Neural cell (in vitro differentiated cells): Measurements from ENCODE around the gene SPECC1. TPM values are rescaled to one million over a fixed set of nuclear protein-coding genes. Genes with fewer than 3 reads are reported as not detected.

Experiments
- H2AFZ ChIP-seq: fragments of 200-600, 300-800 bp; sonication (generic), shearing (Covaris generic); 2 replicates; pipeline ENCODE4 v1.6.0; 2014; ENCODE audit warnings: low read depth, mild to moderate bottlenecking, antibody characterized with exemption, low read length, moderate library complexity
- H3F3A ChIP-seq: fragments of 200-600 bp; shearing (Covaris generic); 2 replicates; pipeline ENCODE4 v1.6.1; 2016; ENCODE audit warnings: mild to moderate bottlenecking, moderate library complexity, mixed read lengths, antibody characterized with exemption, low read length; ENCODE audit not compliant: insufficient read depth, poor library complexity, severe bottlenecking
- H3K27ac ChIP-seq: fragments of 200-600, 300-800 bp; sonication (generic), shearing (Covaris generic); 2 replicates; pipeline ENCODE4 v1.5.1; 2014; ENCODE audit warnings: mild to moderate bottlenecking, low read length, moderate library complexity
- H3K27me3 ChIP-seq: fragments of 300-800, 200-600 bp; sonication (generic), shearing (Covaris generic); 2 replicates; pipeline ENCODE4 v1.6.0; 2014; ENCODE audit warnings: mild to moderate bottlenecking, low read depth, low read length, moderate library complexity; ENCODE audit not compliant: insufficient read depth
- H3K36me3 ChIP-seq: fragments of 300-800, 200-600 bp; sonication (generic), shearing (Covaris generic); 2 replicates; pipeline ENCODE4 v1.5.1; 2014; ENCODE audit warnings: mild to moderate bottlenecking, antibody characterized with exemption, low read length, moderate library complexity; ENCODE audit not compliant: insufficient read depth
- H3K4me2 ChIP-seq: fragments of 300-800, 200-600 bp; sonication (generic), shearing (Covaris generic); 2 replicates; pipeline ENCODE4 v1.6.0; 2014; ENCODE audit warnings: mild to moderate bottlenecking, low read length
- H3K4me3 ChIP-seq: fragments of 300-800, 200-600 bp; sonication (generic), shearing (Covaris generic); 2 replicates; pipeline ENCODE4 v1.5.1; 2014; ENCODE audit warnings: mild to moderate bottlenecking, low read length, moderate library complexity
- H3K79me2 ChIP-seq: fragments of 200-600 bp; shearing (Covaris generic); replicated peaks from 2 replicates; pipeline ENCODE4 v1.6.0; 2014; ENCODE audit warnings: mild to moderate bottlenecking, low read length, moderate library complexity; ENCODE audit not compliant: insufficient read depth
- H3K9ac ChIP-seq: fragments of 300-800, 200-600 bp; sonication (generic), shearing (Covaris generic); 2 replicates; pipeline ENCODE4 v1.6.1; 2016; ENCODE audit warnings: mild to moderate bottlenecking, low read length, mixed read lengths
- H3K9me2 ChIP-seq: fragments of 200-600 bp; shearing (Covaris generic); 2 replicates; pipeline ENCODE4 v1.6.1; 2016; ENCODE audit warnings: mild to moderate bottlenecking, low read length, mixed read lengths; ENCODE audit not compliant: insufficient read depth
- H3K9me3 ChIP-seq: fragments of 200-600, 300-800 bp; sonication (generic), shearing (Covaris generic); 2 replicates; pipeline ENCODE4 v1.6.1; 2016; ENCODE audit warnings: mild to moderate bottlenecking, mixed run types, low read length, moderate library complexity, mixed read lengths
- H4K20me1 ChIP-seq: fragments of 200-600 bp; shearing (Covaris generic); 2 replicates; pipeline ENCODE4 v1.6.1; 2016; ENCODE audit warnings: mild to moderate bottlenecking, mixed run types; ENCODE audit not compliant: insufficient read depth
- EP300 ChIP-seq: fragments of 450-650 bp; conservative IDR thresholded peaks from 2 replicates; pipeline ENCODE4 v1.6.1; 2014; ENCODE audit warnings: antibody characterized with exemption, mild to moderate bottlenecking, moderate library complexity; ENCODE audit not compliant: poor library complexity, severe bottlenecking
- EZH2 ChIP-seq: fragments of 200-600, 300-800 bp; shearing (Covaris generic), sonication (generic); IDR thresholded peaks from 2 replicates; pipeline ENCODE4 v1.6.1; 2014; ENCODE audit warnings: antibody characterized with exemption, low read length, borderline replicate concordance, mild to moderate bottlenecking; ENCODE audit not compliant: insufficient read depth, poor library complexity, severe bottlenecking
- MXI1 ChIP-seq: fragments of 450-650 bp; conservative IDR thresholded peaks from 2 replicates; pipeline ENCODE4 v1.6.1; 2014; ENCODE audit warnings: antibody characterized with exemption, mild to moderate bottlenecking; ENCODE audit not compliant: poor library complexity, severe bottlenecking
- POLR2AphosphoS5 ChIP-seq: IDR thresholded peaks from 2 replicates; pipeline ENCODE4 v1.6.1; 2012
- RAD21 ChIP-seq: fragments of 450-650 bp; conservative IDR thresholded peaks from 2 replicates; pipeline ENCODE4 v1.6.1; 2014; ENCODE audit warnings: antibody characterized with exemption, mild to moderate bottlenecking, moderate library complexity
- SMC3 ChIP-seq: fragments of 450-650 bp; conservative IDR thresholded peaks from 2 replicates; pipeline ENCODE4 v1.6.1; 2014; ENCODE audit warnings: antibody characterized with exemption, mild to moderate bottlenecking, moderate library complexity; ENCODE audit not compliant: poor library complexity
- TAF1 ChIP-seq: IDR thresholded peaks from 2 replicates; pipeline ENCODE4 v1.6.1; 2012; ENCODE audit warnings: low read depth
- polyA plus RNA-seq: library from polyadenylated mRNA; depleted of rRNA; stranded (reverse); fragments of >200 nt; gene quantifications from 2 replicates; pipeline ENCODE4 v1.2.3, GENCODE V29; 2014
- TF ChIP-seq, protein P1 (sequence below): fragments of 450-650 bp; IDR thresholded peaks from 2 replicates; pipeline ENCODE4 v1.5.1; 2014; ENCODE audit warnings: antibody characterized with exemption, mild to moderate bottlenecking, moderate library complexity; ENCODE audit not compliant: poor library complexity, severe bottlenecking
- TF ChIP-seq, protein P2 (sequence below): IDR thresholded peaks from 2 replicates; pipeline ENCODE4 v1.6.1; 2012; ENCODE audit warnings: borderline replicate concordance

SPECC1 gene
- polyA plus RNA-seq, 1 donor from 2014 or later, result 8.6 TPM

DNA sequence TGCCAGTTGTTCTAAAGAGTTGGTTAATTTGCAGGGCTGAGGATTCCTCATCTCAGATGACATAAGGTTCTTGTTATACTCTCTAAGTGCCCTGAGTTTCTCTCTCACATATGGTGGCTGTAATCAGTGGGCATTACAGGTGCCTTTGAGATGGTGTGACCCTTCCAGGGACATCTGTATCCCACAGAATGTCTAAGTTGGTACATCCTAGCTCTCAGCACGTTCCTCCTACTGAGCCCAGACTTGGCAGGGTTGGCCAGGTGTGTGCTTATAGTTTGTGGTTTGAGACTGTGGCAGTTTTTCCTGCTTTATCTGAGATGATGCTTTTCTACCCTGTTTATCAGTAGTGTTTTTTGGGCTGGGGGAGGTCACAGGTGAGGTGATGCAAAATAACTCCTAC is 36.3 kb downstream of the SPECC1 start:
- Histone ChIP-seq H3K4me2 (no peak overlapping the region), H3K27me3 (no peaks in the 10 kb centered on the region)

DNA sequence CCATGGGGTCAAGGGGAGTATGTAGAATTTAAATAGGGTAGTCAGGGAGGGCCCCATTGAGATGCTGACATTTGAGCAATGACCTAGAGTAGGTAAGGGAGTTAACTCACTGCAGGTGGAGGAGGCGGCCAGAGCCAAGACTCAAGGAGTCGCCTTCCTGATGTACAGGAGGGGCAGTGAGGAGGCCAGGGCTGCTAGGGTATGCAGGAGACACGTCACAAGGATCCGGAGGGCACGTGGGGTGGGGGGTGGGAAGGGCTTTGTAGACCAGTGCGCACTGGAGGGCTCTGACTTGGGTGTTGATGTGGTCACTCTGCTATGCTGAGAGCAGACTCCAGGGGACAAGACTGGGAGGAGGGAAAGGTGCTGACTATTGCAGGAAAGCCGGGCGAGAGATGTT is 37.5 kb downstream of the SPECC1 start:
- Histone ChIP-seq H3K9me3 (no peaks in the 10 kb centered on the region), H3K9me2 (no peaks in the 10 kb centered on the region), H4K20me1 (no peaks in the 10 kb centered on the region), H3K27ac (no peak overlapping the region), H3K4me3 (no peak overlapping the region), H3F3A (no peaks in the 10 kb centered on the region), H3K79me2 (no peaks in the 10 kb centered on the region), H3K36me3 (no peaks in the 10 kb centered on the region), H3K27me3 (no peaks in the 10 kb centered on the region), H2AFZ (no peak overlapping the region), H3K4me2 (no peak overlapping the region), H3K9ac (no peak overlapping the region)
- no peak for TF ChIP-seq TAF1
- TF ChIP-seq, protein P1, sequence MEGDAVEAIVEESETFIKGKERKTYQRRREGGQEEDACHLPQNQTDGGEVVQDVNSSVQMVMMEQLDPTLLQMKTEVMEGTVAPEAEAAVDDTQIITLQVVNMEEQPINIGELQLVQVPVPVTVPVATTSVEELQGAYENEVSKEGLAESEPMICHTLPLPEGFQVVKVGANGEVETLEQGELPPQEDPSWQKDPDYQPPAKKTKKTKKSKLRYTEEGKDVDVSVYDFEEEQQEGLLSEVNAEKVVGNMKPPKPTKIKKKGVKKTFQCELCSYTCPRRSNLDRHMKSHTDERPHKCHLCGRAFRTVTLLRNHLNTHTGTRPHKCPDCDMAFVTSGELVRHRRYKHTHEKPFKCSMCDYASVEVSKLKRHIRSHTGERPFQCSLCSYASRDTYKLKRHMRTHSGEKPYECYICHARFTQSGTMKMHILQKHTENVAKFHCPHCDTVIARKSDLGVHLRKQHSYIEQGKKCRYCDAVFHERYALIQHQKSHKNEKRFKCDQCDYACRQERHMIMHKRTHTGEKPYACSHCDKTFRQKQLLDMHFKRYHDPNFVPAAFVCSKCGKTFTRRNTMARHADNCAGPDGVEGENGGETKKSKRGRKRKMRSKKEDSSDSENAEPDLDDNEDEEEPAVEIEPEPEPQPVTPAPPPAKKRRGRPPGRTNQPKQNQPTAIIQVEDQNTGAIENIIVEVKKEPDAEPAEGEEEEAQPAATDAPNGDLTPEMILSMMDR, result no peak
- TF ChIP-seq POLR2AphosphoS5, result no peak
- TF ChIP-seq, protein P2, sequence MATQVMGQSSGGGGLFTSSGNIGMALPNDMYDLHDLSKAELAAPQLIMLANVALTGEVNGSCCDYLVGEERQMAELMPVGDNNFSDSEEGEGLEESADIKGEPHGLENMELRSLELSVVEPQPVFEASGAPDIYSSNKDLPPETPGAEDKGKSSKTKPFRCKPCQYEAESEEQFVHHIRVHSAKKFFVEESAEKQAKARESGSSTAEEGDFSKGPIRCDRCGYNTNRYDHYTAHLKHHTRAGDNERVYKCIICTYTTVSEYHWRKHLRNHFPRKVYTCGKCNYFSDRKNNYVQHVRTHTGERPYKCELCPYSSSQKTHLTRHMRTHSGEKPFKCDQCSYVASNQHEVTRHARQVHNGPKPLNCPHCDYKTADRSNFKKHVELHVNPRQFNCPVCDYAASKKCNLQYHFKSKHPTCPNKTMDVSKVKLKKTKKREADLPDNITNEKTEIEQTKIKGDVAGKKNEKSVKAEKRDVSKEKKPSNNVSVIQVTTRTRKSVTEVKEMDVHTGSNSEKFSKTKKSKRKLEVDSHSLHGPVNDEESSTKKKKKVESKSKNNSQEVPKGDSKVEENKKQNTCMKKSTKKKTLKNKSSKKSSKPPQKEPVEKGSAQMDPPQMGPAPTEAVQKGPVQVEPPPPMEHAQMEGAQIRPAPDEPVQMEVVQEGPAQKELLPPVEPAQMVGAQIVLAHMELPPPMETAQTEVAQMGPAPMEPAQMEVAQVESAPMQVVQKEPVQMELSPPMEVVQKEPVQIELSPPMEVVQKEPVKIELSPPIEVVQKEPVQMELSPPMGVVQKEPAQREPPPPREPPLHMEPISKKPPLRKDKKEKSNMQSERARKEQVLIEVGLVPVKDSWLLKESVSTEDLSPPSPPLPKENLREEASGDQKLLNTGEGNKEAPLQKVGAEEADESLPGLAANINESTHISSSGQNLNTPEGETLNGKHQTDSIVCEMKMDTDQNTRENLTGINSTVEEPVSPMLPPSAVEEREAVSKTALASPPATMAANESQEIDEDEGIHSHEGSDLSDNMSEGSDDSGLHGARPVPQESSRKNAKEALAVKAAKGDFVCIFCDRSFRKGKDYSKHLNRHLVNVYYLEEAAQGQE, result no peak
- TF ChIP-seq SMC3, result no peak
- no peak for TF ChIP-seq EZH2
- TF ChIP-seq MXI1, result no peak
- no peak for TF ChIP-seq RAD21
- no peak for TF ChIP-seq EP300

More for the DNA sequence above, 36.3 kb downstream of the SPECC1 start:
- Histone ChIP-seq H3F3A (no peaks in the 10 kb centered on the region), H3K9me2 (no peaks in the 10 kb centered on the region), H3K36me3 (no peaks in the 10 kb centered on the region), H3K27ac (no peak overlapping the region), H3K79me2 (no peaks in the 10 kb centered on the region), H2AFZ (no peak overlapping the region), H3K9me3 (no peaks in the 10 kb centered on the region), H3K9ac (no peak overlapping the region), H3K4me3 (no peak overlapping the region), H4K20me1 (no peaks in the 10 kb centered on the region)
- TF ChIP-seq RAD21 (no peak), EZH2 (no peak), SMC3 (no peak), POLR2AphosphoS5 (no peak), EP300 (no peak), TAF1 (no peak), MXI1 (no peak)
- TF ChIP-seq, protein P1, result no peak
- TF ChIP-seq, protein P2, result no peak
